CD4-positive, alpha-beta T cell treated with Interleukin-2 at 100 ng/mL for 4 hours (primary cell): Measurements from ENCODE around the gene MRTFB.

ENCODE experiments used
- DNase-seq: peaks from one replicate; pipeline ENCODE4 v3.0.0-alpha.2; 2020; ENCODE audit warnings: low spot score

Gene MRTFB

DNA sequence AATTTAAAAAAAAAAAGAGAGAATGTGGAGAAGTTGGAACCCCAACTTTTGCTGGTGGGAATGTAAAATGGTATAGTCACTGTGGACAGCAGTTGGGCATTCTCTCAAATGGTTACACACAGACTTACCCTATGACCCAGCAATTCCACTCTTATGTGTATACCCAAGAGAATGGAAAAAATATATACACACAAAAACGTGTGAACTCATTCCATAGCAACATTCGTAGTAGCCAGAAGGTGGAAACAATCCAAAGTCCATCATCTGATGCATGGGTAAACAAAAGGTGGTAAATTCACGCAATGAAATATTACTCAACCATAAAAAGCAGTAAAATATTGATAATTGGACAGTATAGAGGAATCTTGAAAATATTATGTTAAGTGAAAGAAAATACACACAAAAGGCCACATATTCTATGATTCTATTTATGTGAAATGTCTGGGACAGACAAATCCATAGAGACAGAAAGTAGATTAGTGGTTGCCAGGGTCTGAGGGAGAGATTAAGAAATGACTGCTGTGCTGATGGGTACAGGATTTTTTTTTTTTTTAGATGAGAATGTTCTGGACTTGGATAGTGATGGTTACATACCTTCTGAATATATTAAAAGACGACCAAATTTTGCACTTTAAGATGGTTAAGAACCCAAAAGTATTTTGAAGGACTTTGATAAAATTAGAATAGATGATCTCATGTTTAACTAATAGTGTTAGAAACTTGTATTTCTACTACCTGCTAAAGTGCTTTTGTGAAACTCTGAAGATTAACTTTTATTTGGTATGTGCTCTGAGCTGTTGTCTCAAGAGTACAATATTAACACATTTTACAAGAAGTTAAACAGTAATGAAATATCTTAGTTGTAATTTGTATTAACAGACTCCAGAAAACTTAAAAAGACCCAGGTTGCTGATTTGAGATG is 60.9 kb downstream of the MRTFB start:
- DNase-seq, result no peak

DNA sequence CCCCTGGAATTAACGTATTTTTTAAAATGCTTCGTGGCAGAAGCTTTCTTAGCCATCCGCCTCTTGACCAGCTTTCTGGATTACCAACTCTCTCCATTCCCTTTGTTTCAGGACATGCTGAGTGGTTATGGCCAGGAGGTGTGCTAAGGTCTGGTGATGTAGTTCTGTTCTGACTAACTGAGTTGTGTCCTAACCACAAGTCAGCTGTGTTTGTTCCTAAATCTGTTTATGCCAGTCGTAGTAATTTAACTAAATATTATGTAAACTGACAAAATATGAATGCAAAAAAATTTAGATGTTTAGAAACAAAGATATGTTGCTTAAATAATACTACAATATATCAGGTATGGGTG is 61.6 kb downstream of the MRTFB start:
- DNase-seq, result no peak

DNA sequence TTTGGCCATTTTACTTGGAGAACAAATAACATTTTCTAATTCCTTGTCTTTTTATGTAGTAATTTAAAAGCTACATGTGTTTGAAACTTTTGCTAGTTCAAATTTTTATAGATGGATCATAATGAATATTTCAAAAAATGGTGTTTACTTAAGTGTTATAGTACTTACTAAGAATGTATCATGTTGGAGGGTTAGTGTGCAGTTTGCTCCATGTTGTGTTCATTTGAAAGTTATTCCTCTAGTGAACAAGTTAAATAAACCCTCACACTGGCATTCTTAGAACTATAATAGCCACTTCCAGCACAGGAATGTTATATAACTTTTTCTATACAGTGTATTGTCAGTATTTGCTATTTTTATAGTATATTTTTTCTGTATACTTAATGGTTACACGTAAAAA is 62.8 kb downstream of the MRTFB start:
- DNase-seq, result no peak

DNA sequence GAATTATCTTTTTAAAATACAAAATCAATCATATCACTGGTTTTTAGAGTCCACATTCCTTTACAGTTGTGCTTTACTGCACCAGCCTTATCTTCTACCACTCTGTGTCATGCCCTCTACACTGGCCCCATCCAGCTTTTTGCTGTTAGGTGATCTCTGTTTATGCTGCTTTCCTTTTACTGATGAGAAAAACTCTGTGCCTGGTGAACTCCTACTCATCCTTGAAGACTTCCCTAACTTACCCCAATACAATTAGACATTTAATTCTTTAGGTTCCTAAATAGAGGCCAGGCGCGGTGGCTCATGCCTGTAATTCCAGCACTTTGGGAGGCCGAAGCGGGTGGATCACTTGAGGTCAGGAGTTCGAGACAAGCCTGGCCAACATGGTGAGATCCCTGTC is 64.6 kb downstream of the MRTFB start:
- DNase-seq, result no peak

DNA sequence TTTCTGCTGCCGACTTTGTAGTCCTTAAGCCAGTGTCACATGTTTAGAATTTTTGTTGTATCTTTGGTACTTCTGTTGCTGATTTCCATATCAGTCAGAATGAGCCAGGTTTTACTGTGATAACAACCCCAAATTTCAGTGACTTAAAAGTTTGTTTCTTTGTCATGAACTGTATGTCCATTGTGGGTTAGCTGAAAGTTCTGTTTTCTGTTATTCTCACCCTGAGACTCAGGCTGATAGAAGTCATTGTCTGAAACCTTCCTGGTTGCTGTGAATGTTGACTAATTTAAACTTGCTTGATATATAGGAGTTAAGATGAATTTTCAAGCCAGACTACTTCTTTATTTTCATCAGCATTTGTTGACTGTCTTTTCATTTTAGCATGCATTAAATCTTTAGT is 68.8 kb downstream of the MRTFB start:
- DNase-seq, result no peak

DNA sequence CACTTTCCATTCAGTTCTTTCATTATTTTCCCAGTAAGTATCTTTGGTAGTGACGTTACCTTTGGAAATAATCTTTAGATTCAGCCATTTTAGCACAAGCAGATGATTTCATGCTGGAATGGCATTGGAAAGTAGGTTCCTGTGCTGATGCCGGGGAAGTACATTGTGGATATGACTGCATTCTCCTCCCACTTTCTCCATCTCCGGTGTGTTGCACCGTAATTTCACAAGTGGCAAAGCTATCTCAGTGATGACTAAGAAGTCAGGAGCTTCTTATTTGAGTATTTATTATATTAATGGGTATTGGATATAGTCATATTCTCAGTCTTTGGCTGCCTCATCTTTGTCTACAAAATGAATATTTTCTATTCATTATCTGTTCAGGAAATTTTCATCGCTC is 69.8 kb downstream of the MRTFB start:
- no peak for DNase-seq

DNA sequence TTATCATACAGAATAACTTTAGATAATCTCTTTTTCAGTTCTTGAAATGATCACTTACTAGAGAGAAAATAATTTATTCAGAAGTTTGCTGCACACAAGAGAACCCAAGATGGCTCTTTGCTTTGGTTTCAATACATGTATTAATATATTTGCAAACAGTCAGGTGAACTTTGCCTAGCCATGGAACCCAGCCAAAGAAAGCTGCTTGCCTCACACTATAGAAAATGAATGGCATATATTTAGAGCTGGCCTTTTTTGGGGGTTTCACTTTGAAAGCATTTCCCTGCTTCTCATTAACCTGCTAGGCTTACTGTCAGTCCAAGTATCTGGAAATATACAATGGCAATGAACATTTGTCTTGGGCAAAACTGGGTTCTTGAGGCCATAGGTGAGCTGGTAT is 75.3 kb downstream of the MRTFB start:
- no peak for DNase-seq

DNA sequence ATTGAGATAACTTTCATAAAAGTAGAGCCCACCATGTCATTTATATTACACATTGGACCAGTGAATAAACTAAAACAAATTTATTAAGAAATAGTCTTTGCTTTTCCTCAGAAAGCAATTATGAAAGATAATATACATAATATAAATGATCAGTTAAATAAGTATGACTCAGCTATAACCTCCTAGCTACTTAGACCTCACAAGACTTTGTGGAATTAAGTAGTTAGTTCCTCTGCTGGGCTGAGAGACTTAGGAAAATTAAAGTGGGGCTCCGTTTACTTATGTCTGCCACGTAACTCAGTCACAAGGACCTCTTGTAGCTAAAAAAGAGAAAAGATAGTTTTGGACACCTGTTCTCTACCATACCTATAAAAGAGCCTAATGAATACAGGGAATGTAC is 76.9 kb downstream of the MRTFB start:
- no peak for DNase-seq

DNA sequence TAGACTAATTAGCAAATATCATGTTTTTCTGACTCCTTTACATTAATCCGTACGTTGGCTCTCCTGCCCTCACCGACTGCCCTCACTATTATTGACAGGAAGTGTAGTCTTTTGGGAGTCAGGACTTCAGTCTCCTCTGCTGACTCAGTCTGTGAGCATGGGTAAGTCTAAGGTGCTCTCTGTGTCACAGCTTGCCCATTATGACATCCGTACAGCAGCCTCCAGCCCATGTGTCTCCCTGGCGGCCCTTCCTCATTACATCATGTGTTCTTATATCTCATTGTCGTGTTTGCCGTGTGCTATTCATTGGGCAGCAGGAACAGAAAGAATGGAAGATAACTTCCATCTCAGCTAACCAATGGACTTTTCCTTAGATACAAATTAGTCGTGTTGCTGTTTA is 77.5 kb downstream of the MRTFB start:
- no peak for DNase-seq

DNA sequence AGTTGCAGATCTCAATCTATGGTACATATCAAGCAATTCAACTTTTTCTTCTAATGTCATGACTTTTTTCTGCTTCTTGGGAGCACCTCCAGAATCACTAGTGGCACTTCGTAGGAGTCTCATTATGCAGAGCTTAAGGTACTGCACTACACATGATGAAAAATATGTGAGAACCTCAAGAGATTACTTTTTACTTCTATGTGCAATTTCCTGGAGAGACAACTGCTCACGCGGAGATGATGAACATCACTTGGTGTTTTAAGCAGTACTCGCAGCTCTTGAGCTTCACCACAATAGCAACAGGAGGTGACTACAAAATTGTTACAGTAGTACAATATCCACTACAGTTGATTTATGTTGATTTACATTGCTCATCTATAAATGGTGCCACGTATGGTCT is 79.7 kb downstream of the MRTFB start:
- no peak for DNase-seq

DNA sequence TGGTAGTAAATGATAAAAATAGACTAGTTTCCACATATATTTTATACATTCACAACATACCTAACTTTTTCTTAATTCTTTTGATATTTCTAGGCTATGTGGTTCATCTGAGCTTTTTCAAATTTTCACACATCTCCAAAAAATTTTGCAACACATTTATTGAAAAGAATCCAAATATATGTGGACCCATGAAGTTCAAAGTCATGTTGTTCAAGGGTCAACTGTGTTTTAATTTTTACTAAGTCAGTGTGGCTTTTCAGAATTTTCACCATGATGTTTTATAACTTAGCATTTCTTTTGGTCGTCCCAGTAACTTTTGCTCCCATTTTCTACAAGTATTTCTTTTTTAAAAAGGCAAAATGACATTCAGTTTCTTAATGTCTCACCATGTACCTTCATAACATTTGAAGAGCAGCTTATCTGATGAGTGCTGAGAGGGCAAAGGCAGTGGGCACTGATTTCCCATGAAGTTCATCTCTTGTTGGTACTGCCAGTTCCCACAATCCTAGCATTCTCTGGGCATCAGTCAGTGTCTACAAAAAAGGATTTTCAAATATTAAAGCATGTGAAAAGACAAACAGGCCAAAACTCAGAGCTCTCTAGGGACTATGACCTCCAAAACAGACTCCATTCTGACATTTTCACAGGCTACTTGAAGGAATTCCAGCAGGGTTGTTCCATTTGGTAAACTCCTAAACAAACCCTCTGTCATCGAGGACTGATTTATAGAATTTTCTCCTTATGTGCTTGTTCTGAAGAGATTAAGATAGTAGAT is 80.3 kb downstream of the MRTFB start:
- DNase-seq, result no peak

DNA sequence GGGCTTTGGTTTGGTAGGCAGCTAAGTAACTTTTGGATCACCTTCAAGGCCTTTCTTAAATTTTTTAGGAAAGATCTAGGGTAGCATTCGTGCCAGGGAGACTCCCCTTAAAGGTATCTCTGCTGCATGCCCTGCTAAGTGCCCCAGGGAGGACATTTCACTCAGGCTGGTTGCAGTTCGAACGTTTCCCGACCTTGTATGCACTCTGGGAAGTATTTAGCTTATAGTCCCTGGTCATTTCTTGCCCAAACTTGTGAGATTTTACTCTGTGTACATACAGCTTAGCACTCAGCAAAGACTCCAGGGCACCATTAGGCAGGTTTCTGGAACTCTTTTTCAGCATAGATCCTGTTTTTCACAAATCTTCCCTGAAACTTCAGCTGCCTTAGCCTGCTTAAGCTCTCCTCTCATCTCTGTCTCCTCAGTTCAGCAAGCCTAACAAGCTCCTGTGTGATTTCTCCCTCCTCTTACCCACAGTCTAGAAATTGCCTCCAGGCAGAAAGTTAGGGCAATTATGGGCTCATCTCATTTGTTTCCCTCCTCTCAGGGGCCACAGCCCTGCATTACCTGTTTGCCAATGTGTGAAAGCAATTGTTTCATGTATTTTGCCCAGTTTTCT is 84.6 kb downstream of the MRTFB start:
- DNase-seq, result no peak

DNA sequence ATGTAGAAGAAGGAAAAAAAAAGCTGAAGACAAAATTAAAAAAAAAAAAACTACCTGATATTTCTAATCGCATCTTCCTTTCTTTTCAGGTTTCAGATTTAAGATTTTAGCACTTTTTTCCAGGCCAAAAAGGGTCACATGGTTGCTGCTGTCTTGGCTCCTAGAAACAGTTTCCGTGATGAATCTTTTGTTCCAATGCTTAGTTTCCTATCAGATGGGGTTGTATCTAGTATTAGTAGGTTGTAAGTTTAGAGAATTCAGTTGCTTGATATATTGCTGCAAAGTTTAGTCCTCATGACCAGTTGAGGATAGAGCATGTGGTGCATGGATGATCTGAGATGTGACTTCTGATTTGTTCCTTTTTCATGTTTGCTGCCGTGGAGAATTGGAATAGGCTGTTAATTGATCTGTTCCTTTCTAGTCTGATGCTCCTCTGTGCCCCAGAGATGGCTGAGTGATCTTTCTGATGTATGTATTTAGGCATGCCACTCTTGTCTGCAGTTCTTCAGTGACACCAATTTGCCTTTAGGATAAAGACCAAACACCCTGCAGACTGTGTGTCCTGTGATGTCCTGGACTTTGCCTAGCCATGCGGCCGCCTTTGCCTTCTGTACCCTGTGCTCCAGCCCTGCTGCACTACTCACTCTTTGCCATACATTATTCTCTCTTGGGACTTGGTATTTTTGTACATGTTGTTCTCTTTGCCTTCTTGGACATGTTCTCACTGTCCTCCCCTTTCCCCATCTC is 94.0 kb downstream of the MRTFB start:
- no peak for DNase-seq

DNA sequence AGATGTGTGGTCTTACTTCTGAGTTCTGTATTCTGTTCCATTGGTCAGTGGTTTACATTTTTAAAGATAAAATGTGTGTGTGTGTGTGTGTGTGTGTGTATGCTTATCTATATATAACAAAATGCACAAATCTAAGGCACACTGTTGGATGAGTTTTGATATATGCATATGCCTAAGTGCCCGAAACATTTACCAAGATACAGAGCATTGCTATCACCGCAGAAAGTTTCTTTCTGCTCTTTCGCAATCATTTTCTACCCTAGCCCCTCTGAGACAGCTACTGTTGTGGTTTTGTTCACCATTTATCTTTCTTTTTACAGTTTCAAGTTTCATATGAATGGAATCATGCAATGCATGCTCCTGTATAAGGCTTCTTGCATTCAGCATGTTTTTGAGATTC is 97.0 kb downstream of the MRTFB start:
- DNase-seq, result no peak

DNA sequence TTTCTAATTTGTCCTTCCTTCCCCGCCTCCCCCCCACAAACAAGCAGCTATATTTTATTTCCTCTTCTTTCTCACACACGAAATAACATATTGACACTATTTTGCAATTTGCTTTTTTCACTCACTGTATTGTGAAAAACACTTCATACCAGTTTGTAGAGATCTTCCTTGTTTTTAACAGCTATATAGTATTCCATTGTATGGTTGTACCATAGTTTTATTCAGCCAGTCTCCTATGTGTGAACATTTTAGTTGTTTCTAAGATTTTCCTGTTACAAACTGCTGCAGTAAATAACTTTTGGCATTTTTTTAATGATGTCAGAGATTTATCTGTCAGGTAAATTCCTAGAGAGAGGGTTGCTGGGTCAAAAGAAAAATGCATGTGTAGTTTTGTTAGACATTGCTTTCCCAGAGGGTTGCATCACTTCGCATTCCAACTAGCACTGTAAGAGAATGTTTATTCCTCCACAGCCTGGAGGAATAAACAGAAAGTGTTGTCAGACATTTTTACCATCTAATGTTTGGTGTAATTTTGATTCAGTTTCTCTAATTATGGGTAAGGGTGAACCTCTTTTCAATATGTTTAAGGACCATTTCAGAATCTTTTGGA is 101.2 kb downstream of the MRTFB start:
- no peak for DNase-seq

DNA sequence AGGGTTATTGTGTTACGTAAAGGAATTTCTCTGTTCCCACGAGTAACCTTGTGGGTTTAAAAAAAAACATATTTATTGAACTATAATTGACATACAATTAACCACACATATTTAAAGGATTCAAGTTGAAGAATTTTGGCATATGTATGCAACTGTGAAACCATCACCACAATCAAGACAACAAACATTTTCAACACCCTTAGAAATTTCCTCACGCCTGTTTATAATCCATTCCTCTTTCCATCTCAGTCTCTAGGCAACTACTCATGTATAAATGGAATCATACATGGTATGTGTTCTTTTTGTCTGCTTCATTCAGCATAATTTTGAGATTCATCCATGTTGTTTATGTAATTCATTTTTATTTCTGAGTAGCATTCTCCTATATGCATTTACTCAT is 104.0 kb downstream of the MRTFB start:
- no peak for DNase-seq

DNA sequence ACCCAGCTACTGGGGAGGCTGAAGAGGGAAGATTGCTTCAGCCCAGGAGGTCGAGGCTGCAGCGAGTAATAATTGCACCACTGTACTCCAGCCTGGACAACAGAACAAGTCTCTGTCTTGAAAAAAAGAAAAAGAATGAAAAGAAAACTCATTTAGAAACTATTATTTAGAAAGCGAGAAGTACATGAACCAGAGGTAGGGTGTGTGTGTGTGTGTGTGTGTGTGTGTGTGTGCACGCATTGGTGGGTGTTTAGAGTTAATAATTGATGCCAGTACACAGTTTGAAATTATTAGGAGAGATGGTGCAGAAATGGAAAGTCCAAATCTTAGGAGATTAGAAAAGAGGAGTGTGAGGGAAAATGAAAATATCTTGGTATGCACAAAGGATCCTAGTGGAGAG is 106.6 kb downstream of the MRTFB start:
- no peak for DNase-seq

DNA sequence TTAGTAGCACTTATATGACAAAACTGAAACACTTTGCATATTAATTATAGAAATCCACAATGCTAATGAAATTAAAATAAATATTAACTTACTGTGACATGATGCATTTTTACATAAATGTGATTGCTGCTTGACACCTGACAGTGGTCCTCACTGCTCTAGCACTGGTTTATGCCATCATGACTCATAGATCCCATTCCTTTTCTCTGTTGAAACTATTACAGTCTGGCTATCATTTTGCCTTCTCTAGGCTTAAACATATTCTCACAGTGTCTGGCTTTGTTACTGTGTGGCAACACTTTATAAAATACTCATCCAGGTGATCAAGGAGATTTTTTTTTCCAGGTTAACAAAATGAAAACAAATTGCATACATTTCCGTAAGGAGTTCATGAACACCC is 108.0 kb downstream of the MRTFB start:
- no peak for DNase-seq

DNA sequence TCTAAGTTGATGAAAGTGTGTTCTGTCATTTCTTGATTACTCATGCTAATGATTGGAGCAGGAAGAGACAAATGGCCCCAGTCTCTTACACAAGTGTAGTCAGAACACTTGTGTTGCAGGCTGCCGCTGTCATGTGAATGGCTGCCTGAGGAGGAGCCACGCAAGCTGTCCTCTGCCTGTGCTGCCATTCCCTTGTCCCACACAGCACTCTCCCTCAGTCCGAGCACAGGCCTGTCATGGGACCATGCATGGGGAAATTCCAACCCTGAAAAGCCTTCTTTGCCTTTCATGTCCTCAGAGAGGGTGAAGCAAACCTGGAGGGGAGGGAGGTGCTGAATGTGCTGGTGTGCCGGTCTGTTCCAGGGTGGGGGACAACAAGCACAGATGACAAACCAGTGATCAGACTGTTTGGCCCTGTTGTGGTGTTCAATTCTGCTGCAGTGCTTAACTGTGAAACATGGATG is 109.4 kb downstream of the MRTFB start:
- no peak for DNase-seq

DNA sequence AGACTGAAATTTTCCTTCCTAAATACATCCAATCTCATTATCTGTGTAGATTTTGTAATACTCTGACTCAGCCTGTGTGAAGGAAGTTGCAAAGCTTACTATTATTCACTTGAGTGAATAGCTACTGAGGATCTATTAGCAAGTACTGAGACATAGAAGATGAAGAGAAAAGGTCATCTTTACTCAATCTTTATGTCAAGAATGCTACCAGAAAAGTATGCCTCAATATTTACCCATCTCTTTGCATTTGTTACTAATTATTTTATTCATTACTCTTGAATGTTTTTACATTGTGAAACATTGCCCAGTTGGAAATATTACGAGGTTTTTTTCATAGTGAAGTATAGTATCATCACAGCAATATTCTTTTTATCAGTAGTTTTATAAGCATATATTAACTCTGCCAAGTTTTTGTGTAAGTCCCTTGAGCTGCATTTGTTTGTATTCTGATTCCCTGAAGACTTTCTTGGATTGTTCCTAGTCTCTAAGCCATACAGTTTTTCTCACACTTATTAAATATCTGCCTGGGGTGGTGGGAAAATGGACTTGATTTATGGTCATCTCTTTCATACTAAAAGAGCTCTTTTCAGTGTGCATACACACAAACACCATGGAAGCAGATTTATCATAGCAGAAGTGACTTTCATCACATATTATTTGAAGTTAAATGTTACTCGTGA is 110.4 kb downstream of the MRTFB start:
- DNase-seq, result no peak

DNA sequence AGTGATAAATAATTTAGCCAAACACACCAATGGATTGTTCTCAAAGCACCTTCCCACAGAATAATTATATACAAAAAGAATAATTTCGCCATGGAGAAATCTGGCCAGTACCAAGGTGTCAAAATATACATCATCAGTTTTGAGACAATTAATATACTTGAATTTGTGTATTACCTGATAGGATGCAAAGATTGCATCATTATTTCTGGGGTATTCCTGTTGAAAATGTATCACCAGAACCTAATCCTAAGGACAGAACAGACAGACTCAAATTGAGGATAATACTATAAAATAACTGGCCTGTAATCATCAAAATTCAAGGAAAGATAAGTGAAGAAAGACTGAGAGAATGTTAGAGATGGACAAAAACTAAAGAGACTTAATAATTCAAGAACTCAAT is 111.9 kb downstream of the MRTFB start:
- no peak for DNase-seq
